Stimulated activated CD4-positive, alpha-beta T cell treated with anti-CD3 and anti-CD28 coated beads, Interleukin-1b, Interleukin-23, amount 100 ng/mL, for 4 hours (primary cell): ENCODE measurements around the gene WFDC13.
"Not testable (repeated sequence)": the region's sequence is repeated elsewhere in the genome, so short reads cannot be mapped to it uniquely, and the experiment has no call there.

ENCODE experiments used
- DNase-seq, 2 donors: peaks; one replicate each; pipeline ENCODE4 v3.0.0-alpha.2; 2020; ENCODE audit warnings: low read depth in 2 of 2

Gene WFDC13

GRCh38 chr20:45701873-45702272, at the start of gene WFDC13:
TSS of gene WFDC13 (plus strand) at chr20:45702038. CDS start at chr20:45702124, 86 bp downstream.
- no peak for DNase-seq

- not testable (repeated sequence) for DNase-seq
These were observed 44.8 kb upstream of the WFDC13 start for GRCh38 chr20:45657038-45657437.

GRCh38 chr20:45670139-45670538, 31.7 kb upstream of the WFDC13 start, which contains the start of gene WFDC11:
TSS of gene WFDC11 (minus strand) at chr20:45670239. CDS start at chr20:45650600, 19,639 bp downstream.
- DNase-seq: no peak

- no peak for DNase-seq
These were observed 29.1 kb upstream of the WFDC13 start for GRCh38 chr20:45672765-45673164.

- no peak for DNase-seq
These were observed 22.2 kb upstream of the WFDC13 start for GRCh38 chr20:45679650-45680049.

GRCh38 chr20:45685896-45686295, 15.9 kb upstream of the WFDC13 start:
- no peak for DNase-seq

GRCh38 chr20:45693346-45693745, 8.5 kb upstream of the WFDC13 start:
- not testable (repeated sequence) for DNase-seq

GRCh38 chr20:45695496-45695895, 6.3 kb upstream of the WFDC13 start:
- DNase-seq: no peak

- DNase-seq: no peak
These were observed 734 bp upstream of the WFDC13 start for GRCh38 chr20:45701104-45701503.

GRCh38 chr20:45704969-45705637, 3.3 kb downstream of the WFDC13 start, which contains the start of gene WFDC10B:
TSS of gene WFDC10B (minus strand) at chr20:45705019. CDS start at chr20:45685992, 19,027 bp downstream.
- no peak for DNase-seq

- DNase-seq: not testable (repeated sequence)
These were observed 14.4 kb downstream of the WFDC13 start for GRCh38 chr20:45716141-45716688.

GRCh38 chr20:45722047-45722446, 20.2 kb downstream of the WFDC13 start, which contains the start of gene SPINT4:
TSS of gene SPINT4 (plus strand) at chr20:45722347. CDS start at chr20:45722368, 21 bp downstream.
- DNase-seq: no peak

- no peak for DNase-seq
These were observed 23.3 kb downstream of the WFDC13 start for GRCh38 chr20:45725134-45725533.

GRCh38 chr20:45727044-45727443, 25.2 kb downstream of the WFDC13 start:
- DNase-seq: no peak

- no peak for DNase-seq
These were observed 30.4 kb downstream of the WFDC13 start for GRCh38 chr20:45732199-45732598.

- no peak for DNase-seq
These were observed 33.7 kb downstream of the WFDC13 start for GRCh38 chr20:45735552-45735951.

- no peak for DNase-seq
These were observed 34.1 kb downstream of the WFDC13 start for GRCh38 chr20:45735988-45736387.

- DNase-seq: no peak
These were observed 40.8 kb downstream of the WFDC13 start for GRCh38 chr20:45742596-45742995.

- no peak for DNase-seq
These were observed 43.2 kb downstream of the WFDC13 start for GRCh38 chr20:45745015-45745414.

- DNase-seq: no peak
These were observed 49.9 kb downstream of the WFDC13 start for GRCh38 chr20:45751721-45752120.

- no peak for DNase-seq
These were observed 50.9 kb downstream of the WFDC13 start for GRCh38 chr20:45752746-45753145.

GRCh38 chr20:45758096-45758495, 56.3 kb downstream of the WFDC13 start:
- no peak for DNase-seq
